Suprapubic skin (tissue), 4 donors: Measurements from ENCODE around the gene NUP58. TPM values are rescaled to one million over a fixed set of nuclear protein-coding genes. Genes with fewer than 3 reads are reported as not detected.

Source experiments
- DNase-seq, 2 donors: peaks; one replicate each; pipeline ENCODE4 v3.0.0-alpha.2; 2019; ENCODE audit warnings: low spot score in 2 of 2
- H3K27ac ChIP-seq: fragments of 200-600 bp; sonication (generic); one replicate; pipeline ENCODE4 v1.5.1; 2019
- H3K27me3 ChIP-seq: fragments of 200-600 bp; sonication (generic); one replicate; pipeline ENCODE4 v1.5.1; 2019
- H3K36me3 ChIP-seq: fragments of 200-600 bp; sonication (generic); one replicate; pipeline ENCODE4 v1.5.1; 2019
- H3K4me1 ChIP-seq: fragments of 200-600 bp; sonication (generic); one replicate; pipeline ENCODE4 v1.5.1; 2019
- H3K4me3 ChIP-seq: fragments of 200-600 bp; sonication (generic); one replicate; pipeline ENCODE4 v1.5.1; 2019; ENCODE audit warnings: mild to moderate bottlenecking
- H3K9me3 ChIP-seq: fragments of 200-600 bp; sonication (generic); one replicate; pipeline ENCODE4 v1.5.1; 2019
- CTCF ChIP-seq, 2 donors: fragments of 200-600 bp in 1 of 2; fragments of 450-650 bp in 1 of 2; sonication (generic) in 1 of 2; IDR thresholded peaks; one replicate each; pipeline ENCODE4 v1.5.1; 2016 to 2019; ENCODE audit warnings: antibody characterized with exemption in 2 of 2, mild to moderate bottlenecking in 1 of 2, moderate library complexity in 1 of 2
- EP300 ChIP-seq: sonication (generic); formaldehyde crosslinking; IDR thresholded peaks from one replicate; pipeline ENCODE4 v1.6.1; 2017; ENCODE audit warnings: antibody characterized with exemption
- POLR2A ChIP-seq, 2 donors: fragments of 450-650 bp; IDR thresholded peaks; one replicate each; pipeline ENCODE4 v1.6.1; 2017; ENCODE audit warnings: antibody characterized with exemption in 2 of 2, mild to moderate bottlenecking in 2 of 2, moderate library complexity in 2 of 2
- POLR2AphosphoS5 ChIP-seq, 3 donors: sonication (generic); formaldehyde crosslinking; IDR thresholded peaks; one replicate each; pipeline ENCODE4 v1.6.1; 2017; ENCODE audit warnings: antibody characterized with exemption in 3 of 3
- WGBS: methylation state at CpG from one replicate; pipeline ENCODE4 v1.1.5; 2018; 5-methylcytosine and 5-hydroxymethylcytosine counted together
- total RNA-seq, 4 donors: library from RNA; depleted of rRNA; stranded (reverse); fragments of >200 nt; gene quantifications; one replicate each; pipeline ENCODE4 v1.1.0, GENCODE V29; 2016

NUP58 gene
- total RNA-seq, 4 donors from 2014 or later: 27.6 to 54.3 (median 39.9) TPM

GRCh38 chr13:25319771-25320170, 18.3 kb downstream of the NUP58 start:
- Histone ChIP-seq H3K4me1 (peaks cover 15% of the 10 kb centered on the region), H3K4me3 (no peak overlapping the region), H3K27ac (no peak overlapping the region), H3K27me3 (no peaks in the 10 kb centered on the region), H3K36me3 (peaks cover 61% of the 10 kb centered on the region), H3K9me3 (no peaks in the 10 kb centered on the region)
- no peak for DNase-seq
- WGBS: 74% methylated on average over 1 of the region's 1 CpG
- no peak for TF ChIP-seq CTCF (IDR thresholded peaks at IDR 0.05)
- no peak for TF ChIP-seq POLR2A (IDR thresholded peaks at IDR 0.05)
- TF ChIP-seq EP300: no peak
- TF ChIP-seq POLR2AphosphoS5 (IDR thresholded peaks at IDR 0.05): no peak

- no peak for DNase-seq
- Histone ChIP-seq H3K27me3 (no peaks in the 10 kb centered on the region), H3K36me3 (peaks cover 70% of the 10 kb centered on the region), H3K4me1 (peaks cover 5% of the 10 kb centered on the region), H3K4me3 (no peak overlapping the region), H3K27ac (no peak overlapping the region), H3K9me3 (no peaks in the 10 kb centered on the region)
- TF ChIP-seq EP300: no peak
- TF ChIP-seq POLR2AphosphoS5 (IDR thresholded peaks at IDR 0.05): no peak
- 91% methylated on average over 2 of the region's 2 CpGs for WGBS
These were observed 22.7 kb downstream of the NUP58 start for GRCh38 chr13:25324100-25324499.

GRCh38 chr13:25329706-25330105, 28.3 kb downstream of the NUP58 start:
- no peak for DNase-seq
- H3K4me1 ChIP-seq: no peaks in the 10 kb centered on the region
- no peak overlapping the region for H3K27ac ChIP-seq
- no peaks in the 10 kb centered on the region for H3K9me3 ChIP-seq
- 94% methylated on average over 4 of the region's 4 CpGs for WGBS
- H3K4me3 ChIP-seq: no peak overlapping the region
- H3K36me3 ChIP-seq: peaks cover 87% of the 10 kb centered on the region
- H3K27me3 ChIP-seq: no peaks in the 10 kb centered on the region
- no peak for TF ChIP-seq POLR2A (IDR thresholded peaks at IDR 0.05)
- TF ChIP-seq CTCF (IDR thresholded peaks at IDR 0.05): no peak
- TF ChIP-seq POLR2AphosphoS5 (IDR thresholded peaks at IDR 0.05): no peak
- no peak for TF ChIP-seq EP300

GRCh38 chr13:25330541-25330940, 29.1 kb downstream of the NUP58 start:
- DNase-seq: no peak
- no peaks in the 10 kb centered on the region for H3K4me1 ChIP-seq
- H3K9me3 ChIP-seq: no peaks in the 10 kb centered on the region
- H3K36me3 ChIP-seq: peaks cover 79% of the 10 kb centered on the region
- H3K27ac ChIP-seq: no peak overlapping the region
- no peaks in the 10 kb centered on the region for H3K27me3 ChIP-seq
- no peak for TF ChIP-seq POLR2AphosphoS5 (IDR thresholded peaks at IDR 0.05)
- TF ChIP-seq EP300: no peak
- no peak for TF ChIP-seq POLR2A (IDR thresholded peaks at IDR 0.05)
- no peak for TF ChIP-seq CTCF (IDR thresholded peaks at IDR 0.05)
- H3K4me3 ChIP-seq: no peak overlapping the region
- 97% methylated on average over 1 of the region's 1 CpG for WGBS

GRCh38 chr13:25335856-25336255, 34.4 kb downstream of the NUP58 start:
- H3K27ac ChIP-seq: no peak overlapping the region
- no peaks in the 10 kb centered on the region for H3K4me1 ChIP-seq
- 46% methylated on average over 3 of the region's 3 CpGs for WGBS
- H3K4me3 ChIP-seq: no peak overlapping the region
- H3K27me3 ChIP-seq: no peaks in the 10 kb centered on the region
- TF ChIP-seq CTCF (IDR thresholded peaks at IDR 0.05): no peak
- no peak for TF ChIP-seq EP300
- TF ChIP-seq POLR2AphosphoS5 (IDR thresholded peaks at IDR 0.05): no peak
- TF ChIP-seq POLR2A (IDR thresholded peaks at IDR 0.05): no peak
- peaks cover 51% of the 10 kb centered on the region for H3K36me3 ChIP-seq
- no peak for DNase-seq
- H3K9me3 ChIP-seq: no peaks in the 10 kb centered on the region

GRCh38 chr13:25345576-25345975, 44.2 kb downstream of the NUP58 start:
- Histone ChIP-seq H3K36me3 (peaks cover 4% of the 10 kb centered on the region), H3K4me1 (no peaks in the 10 kb centered on the region), H3K4me3 (no peak overlapping the region), H3K9me3 (no peaks in the 10 kb centered on the region), H3K27ac (no peak overlapping the region), H3K27me3 (no peaks in the 10 kb centered on the region)
- WGBS: 90% methylated on average over 2 of the region's 2 CpGs
- DNase-seq: no peak
- no peak for TF ChIP-seq POLR2A (IDR thresholded peaks at IDR 0.05)
- TF ChIP-seq EP300: no peak
- no peak for TF ChIP-seq CTCF (IDR thresholded peaks at IDR 0.05)
